Transverse colon (tissue), 3 donors: ENCODE measurements around the gene ALOX5AP.

ENCODE experiments used
- CTCF ChIP-seq, 5 experiments: fragments of 200-600 bp in 3 of 5; fragments of 450-650 bp in 2 of 5; sonication (generic) in 3 of 5; IDR thresholded peaks; 1 replicate in 2 of 5; 2 replicates in 3 of 5; pipeline ENCODE4 v1.5.1; 2016 to 2017; ENCODE audit warnings: antibody characterized with exemption in 5 of 5, inconsistent platforms in 3 of 5, mild to moderate bottlenecking in 2 of 5, moderate library complexity in 1 of 5
- POLR2A ChIP-seq: fragments of 450-650 bp; IDR thresholded peaks from one replicate; pipeline ENCODE4 v1.6.1; 2016; ENCODE audit warnings: antibody characterized with exemption, mild to moderate bottlenecking, moderate library complexity

GRCh38 chr13:30789166-30789862 is 54.0 kb downstream of the ALOX5AP start:
- TF ChIP-seq POLR2A (no peak), CTCF (IDR thresholded peaks at IDR 0.05) (no peak)
